ENCODE measurements around the gene OR7A5.
"Not testable (repeated sequence)": the region's sequence is repeated elsewhere in the genome, so short reads cannot be mapped to it uniquely, and the experiment has no call there.

OR7A5 gene

GRCh38 chr19:14809272-14810057, 25.5 kb downstream of the OR7A5 start:
- DNase-seq (ENCODE audit: insufficient read length, low spot score) (no peak), FAIRE-seq (no peak)
- no peak for TF ChIP-seq POLR2A (IDR thresholded peaks at IDR 0.05; ENCODE audit: low read depth, low read length)

DNA sequence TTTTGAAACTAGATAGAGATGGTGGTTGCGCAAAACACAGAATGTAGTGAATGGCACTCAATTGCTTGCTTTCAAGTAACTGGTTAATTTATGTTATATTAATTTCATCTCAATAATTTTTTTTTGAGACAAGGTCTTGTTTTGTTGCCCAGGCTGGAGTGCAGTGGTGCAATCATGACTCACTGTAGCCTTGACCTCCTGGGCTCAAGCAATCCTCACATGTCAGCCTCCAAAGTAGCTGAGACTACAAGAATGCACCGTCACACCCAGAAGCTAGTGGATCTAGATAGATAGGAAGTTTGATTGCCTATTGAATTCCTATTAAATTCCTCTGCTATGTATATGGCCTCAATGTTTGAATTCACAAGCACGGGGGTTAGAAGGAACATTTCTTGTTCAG, 30.2 kb downstream of the OR7A5 start:
- FAIRE-seq (no peak), DNase-seq (ENCODE audit: insufficient read length, low spot score) (no peak)
- TF ChIP-seq POLR2A (IDR thresholded peaks at IDR 0.05; ENCODE audit: low read depth, low read length) = no peak

- DNase-seq (ENCODE audit: insufficient read length, low spot score) (no peak), FAIRE-seq (no peak)
- TF ChIP-seq POLR2A (IDR thresholded peaks at IDR 0.05; ENCODE audit: low read depth, low read length) = no peak
Measured at GRCh38 chr19:14798760-14799159, 36.2 kb downstream of the OR7A5 start.

DNA sequence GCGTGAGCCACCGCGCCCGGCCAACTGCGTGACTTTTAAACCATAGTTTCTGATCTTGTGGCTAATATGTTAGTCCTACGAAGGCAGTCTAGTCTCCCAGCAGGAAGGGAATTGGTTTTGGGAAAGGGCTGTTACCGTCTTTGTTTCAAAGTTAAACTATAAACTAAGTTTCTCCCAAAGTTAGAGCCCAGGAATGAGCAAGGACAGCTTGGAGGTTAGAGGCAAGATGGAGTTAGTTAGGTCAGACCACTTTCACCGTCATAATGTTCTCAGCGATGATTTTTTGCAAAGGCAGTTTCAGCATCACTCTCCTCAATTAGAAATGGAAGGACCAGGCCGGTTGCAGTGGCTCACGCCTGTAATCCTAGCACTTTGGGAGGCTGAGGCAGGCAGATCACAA, 39.0 kb downstream of the OR7A5 start:
- no peak for DNase-seq (ENCODE audit: insufficient read length, low spot score)
- FAIRE-seq = no peak
- TF ChIP-seq POLR2A (IDR thresholded peaks at IDR 0.05; ENCODE audit: low read depth, low read length) = no peak

GRCh38 chr19:14795078-14795721, 39.8 kb downstream of the OR7A5 start:
- FAIRE-seq (no peak), DNase-seq (ENCODE audit: insufficient read length, low spot score) (no peak)
- no peak for TF ChIP-seq POLR2A (IDR thresholded peaks at IDR 0.05; ENCODE audit: low read depth, low read length)

DNA sequence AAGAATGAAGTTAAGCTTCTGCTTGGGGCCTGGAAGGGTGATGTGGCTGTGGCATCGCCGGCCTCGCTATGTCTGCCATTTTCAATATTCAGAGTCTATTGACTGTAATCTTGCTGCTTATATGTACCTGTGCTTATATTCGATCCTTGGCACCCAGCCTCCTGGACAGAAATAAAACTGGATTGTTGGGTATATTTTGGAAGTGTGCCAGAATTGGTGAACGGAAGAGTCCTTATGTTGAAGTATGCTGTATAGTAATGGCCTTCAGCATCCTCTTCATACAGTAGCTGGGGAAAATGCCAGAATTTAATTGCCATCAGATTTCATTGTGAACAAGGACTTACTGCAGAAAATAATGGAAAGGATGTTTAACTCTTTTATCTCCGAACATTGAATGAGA, 42.7 kb downstream of the OR7A5 start:
- FAIRE-seq = peak; percentile 6

GRCh38 chr19:14786421-14786851, 48.5 kb downstream of the OR7A5 start:
- no peak for TF ChIP-seq POLR2A (IDR thresholded peaks at IDR 0.05; ENCODE audit: low read depth, low read length)
- DNase-seq (ENCODE audit: insufficient read length, low spot score) (peak; percentile 30), FAIRE-seq (no peak)

More for the DNA sequence above, 42.7 kb downstream of the OR7A5 start:
- DNase-seq (ENCODE audit: insufficient read length, low spot score) = not testable (repeated sequence)

DNA sequence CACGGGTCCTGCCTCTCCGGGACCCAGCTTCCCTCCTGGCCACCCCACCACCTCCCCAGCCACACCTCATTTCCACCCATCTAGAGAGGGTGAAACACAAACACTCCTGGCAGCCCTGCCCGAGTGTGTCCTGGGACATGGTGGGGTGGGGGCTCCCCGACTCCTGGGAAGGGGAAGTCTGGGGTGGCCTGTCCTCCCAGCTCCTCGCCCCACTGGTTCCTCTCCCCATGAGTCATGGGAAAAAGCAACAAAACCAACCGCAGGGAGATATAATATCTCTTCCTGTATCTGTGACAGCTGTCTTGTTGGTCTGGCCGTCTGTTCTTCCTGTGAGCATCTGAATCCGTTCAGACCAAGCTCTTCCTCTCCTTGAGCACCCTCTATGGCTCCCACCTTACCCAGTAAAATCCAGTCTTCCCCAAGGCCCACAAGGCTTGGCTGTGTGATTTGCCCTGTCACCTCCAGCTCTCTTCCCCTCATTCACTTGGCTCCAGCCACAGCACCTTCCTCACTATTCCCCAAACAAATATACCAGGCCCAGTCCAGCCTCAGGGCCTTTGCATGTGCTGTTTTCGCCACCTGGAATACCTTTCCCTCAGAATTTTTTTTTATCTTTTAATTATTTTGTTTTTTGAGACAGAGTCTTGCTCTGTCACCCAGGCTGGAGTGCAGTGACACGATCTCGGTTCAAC, 49.7 kb downstream of the OR7A5 start:
- DNase-seq (ENCODE audit: insufficient read length, low spot score); FAIRE-seq: not testable (repeated sequence)

GRCh38 chr19:14784730-14785101, 50.3 kb downstream of the OR7A5 start:
- DNase-seq (ENCODE audit: insufficient read length, low spot score); FAIRE-seq: not testable (repeated sequence)

DNA sequence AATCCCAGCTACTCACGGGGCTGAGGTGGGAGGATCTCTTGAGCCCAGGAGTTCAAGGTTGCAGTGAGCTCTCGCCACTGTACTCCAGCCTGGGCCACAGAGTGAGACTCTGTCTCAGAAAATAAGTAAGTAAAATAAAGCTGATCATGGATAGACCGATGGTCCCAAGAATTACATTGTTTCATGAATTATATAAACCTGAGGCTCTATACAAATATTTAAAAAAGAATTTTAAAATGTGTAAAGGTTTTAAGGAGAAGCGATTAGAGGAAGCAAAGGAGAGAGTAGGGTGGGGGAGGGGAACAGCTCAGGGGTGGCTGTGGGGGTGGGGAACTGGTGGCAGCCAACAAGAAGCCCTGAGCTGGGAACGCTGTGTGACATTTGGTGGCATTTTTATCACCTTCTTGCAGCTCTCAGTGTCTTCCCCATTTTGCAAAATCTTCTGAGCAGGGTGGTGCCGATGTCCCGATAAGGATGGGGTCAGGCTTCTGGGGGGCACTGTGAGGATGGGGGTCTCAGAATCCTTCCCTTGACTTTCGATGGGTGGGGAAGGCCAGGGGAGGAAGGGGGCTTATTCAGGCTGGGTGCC, 51.5 kb downstream of the OR7A5 start:
- FAIRE-seq; DNase-seq (ENCODE audit: insufficient read length, low spot score): not testable (repeated sequence)

GRCh38 chr19:14782626-14783409, 52.2 kb downstream of the OR7A5 start:
- DNase-seq (ENCODE audit: insufficient read length, low spot score) = no peak
- no peak for FAIRE-seq
- TF ChIP-seq POLR2A (IDR thresholded peaks at IDR 0.05; ENCODE audit: low read depth, low read length) = no peak

GRCh38 chr19:14781713-14782536, 53.1 kb downstream of the OR7A5 start:
- not testable (repeated sequence) for DNase-seq (ENCODE audit: insufficient read length, low spot score); FAIRE-seq

GRCh38 chr19:14780622-14781225, 54.3 kb downstream of the OR7A5 start:
- DNase-seq (ENCODE audit: insufficient read length, low spot score); FAIRE-seq: not testable (repeated sequence)

Measured in H54 (cell line).